IPS-18c (cell line): Measurements from ENCODE around the gene DAD1.
"Not testable (repeated sequence)": the region's sequence is repeated elsewhere in the genome, so short reads cannot be mapped to it uniquely, and the experiment has no call there.

Experiments
- H3K4me3 ChIP-seq: 2 replicates; pipeline ENCODE4 v1.7.0; 2013; ENCODE audit warnings: low read depth, mild to moderate bottlenecking, low read length, moderate library complexity; ENCODE audit not compliant: insufficient read depth
- H3K9me3 ChIP-seq: one replicate; pipeline ENCODE4 v1.6.1; 2013; ENCODE audit warnings: mild to moderate bottlenecking, low read length, moderate library complexity; ENCODE audit not compliant: control insufficient read depth, insufficient read depth

Gene DAD1

GRCh38 chr14:22589096-22589839 lies at the start of gene DAD1:
TSS of gene DAD1 (minus strand) at chr14:22589224. CDS start at chr14:22589157, 67 bp downstream.
- Histone ChIP-seq H3K4me3 (peak within 1 kb of the TSS; percentile 85), H3K9me3 (peaks cover 2% of the 10 kb centered on the region)

GRCh38 chr14:22635980-22636379 lies 47.0 kb upstream of the DAD1 start:
- H3K9me3 ChIP-seq, H3K4me3 ChIP-seq: not testable (repeated sequence)

GRCh38 chr14:22634233-22634900 lies 45.3 kb upstream of the DAD1 start:
- Histone ChIP-seq H3K4me3 (no peak overlapping the region), H3K9me3 (peaks cover 4% of the 10 kb centered on the region)

- H3K9me3 ChIP-seq: peaks cover 4% of the 10 kb centered on the region
- H3K4me3 ChIP-seq: no peak overlapping the region
These were observed 41.5 kb upstream of the DAD1 start for GRCh38 chr14:22630486-22630885.

- peaks cover 4% of the 10 kb centered on the region for H3K9me3 ChIP-seq
- H3K4me3 ChIP-seq: no peak overlapping the region
These were observed 41.0 kb upstream of the DAD1 start for GRCh38 chr14:22630066-22630465.

GRCh38 chr14:22629361-22629760 lies 40.3 kb upstream of the DAD1 start:
- Histone ChIP-seq H3K9me3 (peaks cover 4% of the 10 kb centered on the region), H3K4me3 (no peak overlapping the region)

- no peak overlapping the region for H3K4me3 ChIP-seq
- peaks cover 2% of the 10 kb centered on the region for H3K9me3 ChIP-seq
These were observed 38.7 kb upstream of the DAD1 start for GRCh38 chr14:22627506-22628263.

GRCh38 chr14:22626590-22626989 lies 37.6 kb upstream of the DAD1 start:
- peaks cover 2% of the 10 kb centered on the region for H3K9me3 ChIP-seq
- H3K4me3 ChIP-seq: no peak overlapping the region

- Histone ChIP-seq H3K9me3 (no peaks in the 10 kb centered on the region), H3K4me3 (no peak overlapping the region)
These were observed 34.0 kb upstream of the DAD1 start for GRCh38 chr14:22623047-22623446.

- no peaks in the 10 kb centered on the region for H3K9me3 ChIP-seq
These were observed 33.2 kb upstream of the DAD1 start for GRCh38 chr14:22622255-22622654.

GRCh38 chr14:22615765-22616164 lies 26.7 kb upstream of the DAD1 start:
- not testable (repeated sequence) for H3K4me3 ChIP-seq, H3K9me3 ChIP-seq

More at GRCh38 chr14:22622255-22622654, 33.2 kb upstream of the DAD1 start:
- no peak overlapping the region for H3K4me3 ChIP-seq

GRCh38 chr14:22614240-22614799 lies 25.3 kb upstream of the DAD1 start:
- Histone ChIP-seq H3K9me3 (no peaks in the 10 kb centered on the region), H3K4me3 (no peak overlapping the region)

GRCh38 chr14:22613736-22614239 lies 24.8 kb upstream of the DAD1 start:
- Histone ChIP-seq H3K9me3 (no peaks in the 10 kb centered on the region), H3K4me3 (no peak overlapping the region)

- Histone ChIP-seq H3K9me3 (no peaks in the 10 kb centered on the region), H3K4me3 (no peak overlapping the region)
These were observed 24.2 kb upstream of the DAD1 start for GRCh38 chr14:22613106-22613695.

- Histone ChIP-seq H3K4me3 (no peak overlapping the region), H3K9me3 (no peaks in the 10 kb centered on the region)
These were observed 21.9 kb upstream of the DAD1 start for GRCh38 chr14:22610931-22611330.

GRCh38 chr14:22607291-22607690 lies 18.3 kb upstream of the DAD1 start:
- no peak overlapping the region for H3K4me3 ChIP-seq
- no peaks in the 10 kb centered on the region for H3K9me3 ChIP-seq

GRCh38 chr14:22606380-22606779 lies 17.4 kb upstream of the DAD1 start:
- H3K9me3 ChIP-seq: no peaks in the 10 kb centered on the region

More at GRCh38 chr14:22606380-22606779, 17.4 kb upstream of the DAD1 start:
- no peak overlapping the region for H3K4me3 ChIP-seq
